Duodenal mucosa (tissue), 2 donors: ENCODE measurements around the gene DAPK2.

Source experiments
- H3K27ac ChIP-seq: one replicate; pipeline ENCODE4 v1.7.0; 2013; ENCODE audit warnings: low read depth, low read length
- H3K27me3 ChIP-seq, 2 donors: one replicate each; pipeline ENCODE4 v1.7.0; 2013; ENCODE audit warnings: low read length in 2 of 2, control low read depth in 1 of 2; ENCODE audit not compliant: insufficient read depth in 2 of 2, control insufficient read depth in 1 of 2
- H3K36me3 ChIP-seq, 2 donors: one replicate each; pipeline ENCODE4 v1.7.0; 2013; ENCODE audit warnings: low read length in 2 of 2, control low read depth in 1 of 2; ENCODE audit not compliant: insufficient read depth in 2 of 2, control insufficient read depth in 1 of 2
- H3K4me1 ChIP-seq, 2 donors: one replicate each; pipeline ENCODE4 v1.7.0; 2013; ENCODE audit warnings: low read length in 2 of 2, control low read depth in 1 of 2; ENCODE audit not compliant: insufficient read depth in 2 of 2, control insufficient read depth in 1 of 2
- H3K4me3 ChIP-seq, 2 donors: one replicate each; pipeline ENCODE4 v1.7.0; 2013; ENCODE audit warnings: low read length in 2 of 2, low read depth in 1 of 2
- H3K9ac ChIP-seq, 2 donors: one replicate each; pipeline ENCODE4 v1.7.0; 2013; ENCODE audit warnings: low read length in 2 of 2, low read depth in 1 of 2
- H3K9me3 ChIP-seq, 2 donors: one replicate each; pipeline ENCODE4 v1.7.0; 2013; ENCODE audit warnings: low read length in 2 of 2, control low read depth in 1 of 2; ENCODE audit not compliant: control insufficient read depth in 1 of 2

DAPK2 gene

GRCh38 chr15:63938486-63939061 lies 107.7 kb downstream of the DAPK2 start:
- Histone ChIP-seq H3K4me3 (no peak overlapping the region), H3K9me3 (no peaks in the 10 kb centered on the region), H3K27me3 (no peaks in the 10 kb centered on the region), H3K4me1 (peaks cover 20 to 25% of the 10 kb centered on the region in 2 donors), H3K27ac (no peak overlapping the region), H3K9ac (no peak overlapping the region), H3K36me3 (peaks cover 0 to 7% of the 10 kb centered on the region in 2 donors)

GRCh38 chr15:63933522-63933921 lies 112.8 kb downstream of the DAPK2 start:
- Histone ChIP-seq H3K27ac (no peak overlapping the region), H3K9ac (no peak overlapping the region), H3K27me3 (no peaks in the 10 kb centered on the region), H3K4me3 (no peak overlapping the region), H3K9me3 (no peaks in the 10 kb centered on the region), H3K4me1 (peaks cover 3 to 9% of the 10 kb centered on the region in 2 donors), H3K36me3 (peaks cover 5 to 28% of the 10 kb centered on the region in 2 donors)

GRCh38 chr15:63931556-63931955 lies 114.7 kb downstream of the DAPK2 start:
- no peak overlapping the region for H3K9ac ChIP-seq
- no peak overlapping the region for H3K27ac ChIP-seq
- H3K36me3 ChIP-seq = peaks cover 5 to 22% of the 10 kb centered on the region in 2 donors
- H3K9me3 ChIP-seq = no peaks in the 10 kb centered on the region
- H3K4me1 ChIP-seq = no peaks in the 10 kb centered on the region
- no peak overlapping the region for H3K4me3 ChIP-seq
- H3K27me3 ChIP-seq = no peaks in the 10 kb centered on the region

- H3K36me3 ChIP-seq = peaks cover 5 to 36% of the 10 kb centered on the region in 2 donors
- H3K27me3 ChIP-seq = no peaks in the 10 kb centered on the region
- no peaks in the 10 kb centered on the region for H3K4me1 ChIP-seq
- H3K4me3 ChIP-seq = no peak overlapping the region
- H3K9ac ChIP-seq = no peak overlapping the region
- no peaks in the 10 kb centered on the region for H3K9me3 ChIP-seq
- H3K27ac ChIP-seq = no peak overlapping the region
These were observed 116.3 kb downstream of the DAPK2 start for GRCh38 chr15:63930034-63930433.

- H3K4me3 ChIP-seq = no peak overlapping the region
- H3K9ac ChIP-seq = no peak overlapping the region
- no peaks in the 10 kb centered on the region for H3K9me3 ChIP-seq
- H3K27ac ChIP-seq = no peak overlapping the region
- H3K36me3 ChIP-seq = peaks cover 8 to 51% of the 10 kb centered on the region in 2 donors
- H3K4me1 ChIP-seq = no peaks in the 10 kb centered on the region
- no peaks in the 10 kb centered on the region for H3K27me3 ChIP-seq
These were observed 118.0 kb downstream of the DAPK2 start for GRCh38 chr15:63928185-63928842.

GRCh38 chr15:63923993-63924950 lies 122.0 kb downstream of the DAPK2 start:
- Histone ChIP-seq H3K27me3 (no peaks in the 10 kb centered on the region), H3K9ac (no peak overlapping the region), H3K4me3 (no peak overlapping the region), H3K4me1 (no peaks in the 10 kb centered on the region), H3K36me3 (peaks cover 22 to 56% of the 10 kb centered on the region in 2 donors), H3K9me3 (no peaks in the 10 kb centered on the region), H3K27ac (no peak overlapping the region)

GRCh38 chr15:63922916-63923315 lies 123.4 kb downstream of the DAPK2 start:
- H3K27ac ChIP-seq = no peak overlapping the region
- H3K9ac ChIP-seq = no peak overlapping the region
- H3K4me3 ChIP-seq = no peak overlapping the region
- no peaks in the 10 kb centered on the region for H3K4me1 ChIP-seq
- H3K36me3 ChIP-seq = peaks cover 21 to 57% of the 10 kb centered on the region in 2 donors
- H3K9me3 ChIP-seq = no peaks in the 10 kb centered on the region
- H3K27me3 ChIP-seq = no peaks in the 10 kb centered on the region

- Histone ChIP-seq H3K36me3 (peaks cover 21 to 60% of the 10 kb centered on the region in 2 donors), H3K27me3 (no peaks in the 10 kb centered on the region), H3K27ac (no peak overlapping the region), H3K4me3 (no peak overlapping the region), H3K9ac (no peak overlapping the region), H3K9me3 (no peaks in the 10 kb centered on the region), H3K4me1 (no peaks in the 10 kb centered on the region)
These were observed 123.9 kb downstream of the DAPK2 start for GRCh38 chr15:63922261-63922904.

- Histone ChIP-seq H3K27me3 (no peaks in the 10 kb centered on the region), H3K4me3 (no peak overlapping the region), H3K36me3 (peaks cover 21 to 54% of the 10 kb centered on the region in 2 donors), H3K27ac (no peak overlapping the region), H3K4me1 (peaks cover 0 to 8% of the 10 kb centered on the region in 2 donors), H3K9ac (no peak overlapping the region), H3K9me3 (no peaks in the 10 kb centered on the region)
These were observed 125.6 kb downstream of the DAPK2 start for GRCh38 chr15:63920504-63921175.
